HepG2 (cell line): ENCODE measurements around the gene EPHB6.

ENCODE experiments used
- CTCF ChIP-seq: sonication (generic); formaldehyde crosslinking; IDR thresholded peaks from 2 replicates; pipeline ENCODE4 v1.5.0; 2020; ENCODE audit warnings: mild to moderate bottlenecking, missing genetic modification reagents, moderate library complexity
- ELK4 ChIP-seq: sonication (generic); formaldehyde crosslinking; IDR thresholded peaks from 2 replicates; pipeline ENCODE4 v1.9.0; 2021; ENCODE audit warnings: missing genetic modification reagents, borderline replicate concordance
- HINFP ChIP-seq: sonication (generic); formaldehyde crosslinking; IDR thresholded peaks from 2 replicates; pipeline ENCODE4 v1.4.0; 2020; ENCODE audit warnings: low read depth, mild to moderate bottlenecking, missing genetic modification reagents
- MXI1 ChIP-seq: IDR thresholded peaks from 3 replicates; pipeline ENCODE4 v1.6.1; 2012; ENCODE audit warnings: low read depth, low read length, inconsistent platforms, borderline replicate concordance
- USF2 ChIP-seq, 2 experiments: sonication (generic) in 1 of 2; formaldehyde crosslinking in 1 of 2; IDR thresholded peaks; 2 replicates each; pipeline versions ENCODE4 v1.5.1 to v1.6.1; 2011 to 2020; ENCODE audit warnings: borderline replicate concordance in 1 of 2, low read depth in 1 of 2, low read length in 1 of 2, mild to moderate bottlenecking in 1 of 2, missing genetic modification reagents in 1 of 2, moderate library complexity in 1 of 2
- ZNF501 ChIP-seq: sonication (generic); formaldehyde crosslinking; IDR thresholded peaks from 2 replicates; pipeline ENCODE4 v1.5.1; 2020; ENCODE audit warnings: mild to moderate bottlenecking, moderate library complexity, missing genetic modification reagents

- TF ChIP-seq MXI1 (no peak), HINFP (no peak), USF2 (IDR thresholded peaks at IDR 0.05; ENCODE audit: low read depth, low read length) (no peak), USF2 (CRISPR knock-in tag; IDR thresholded peaks at IDR 0.05; ENCODE audit: borderline replicate concordance) (no peak), CTCF (CRISPR knock-in tag) (no peak), ZNF501 (CRISPR knock-in tag) (no peak), ELK4 (no peak)
These were observed 46.9 kb upstream of the EPHB6 start for GRCh38 chr7:142807855-142808460.
